ENCODE measurements around the gene CARD11.

Gene CARD11

DNA sequence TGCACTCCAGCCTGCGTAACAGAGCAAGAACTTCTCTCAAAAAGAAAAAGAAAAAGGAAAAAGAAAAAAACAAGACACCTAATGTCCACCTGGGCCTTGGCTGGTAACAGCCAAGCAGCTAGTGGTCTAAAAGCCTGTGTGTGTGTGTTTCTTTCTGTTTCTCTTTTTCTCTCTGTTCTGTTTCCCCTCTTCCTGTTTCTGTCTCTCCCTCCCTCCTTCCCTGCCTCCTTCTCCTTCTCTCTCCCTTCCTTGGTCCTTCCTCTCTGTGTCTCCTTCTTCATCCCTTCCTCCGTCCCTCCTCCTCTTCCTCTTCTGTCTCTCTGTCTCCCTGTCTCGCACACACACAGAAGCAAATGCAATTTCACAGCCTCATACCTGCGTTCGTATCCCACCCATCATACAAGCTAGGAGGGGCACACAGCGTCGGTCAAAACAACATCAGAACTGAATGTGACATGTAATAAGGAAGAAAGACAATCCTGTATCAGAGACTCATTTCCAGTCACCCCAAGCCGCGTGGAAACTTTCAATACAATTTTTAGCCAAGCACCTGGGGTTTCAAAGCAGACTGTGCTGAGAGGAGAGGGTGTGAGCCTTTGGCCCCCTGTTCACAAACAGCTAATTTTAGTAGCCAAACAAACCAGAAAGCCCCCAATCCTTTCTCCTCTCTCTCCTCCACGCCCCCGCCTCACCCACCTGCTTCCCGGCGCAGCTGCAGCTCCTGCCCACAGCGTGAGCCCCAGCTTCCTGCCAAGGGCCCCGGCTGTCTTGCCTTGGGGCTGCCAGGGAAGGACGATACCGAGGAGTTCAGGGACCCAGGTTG, 149.3 kb downstream of the CARD11 start:
- Histone ChIP-seq H3K27ac (peak overlapping the region in 9 of 11 experiments; percentile 50 to 86 (median 74); a peak in 18 of 22 replicates), H3K4me1 (peaks cover 25 to 66% (median 46%) of the 10 kb centered on the region in 10 experiments), H3K4me3 (peak overlapping the region in 9 of 10 experiments; percentile 18 to 63 (median 52); a peak in 18 of 20 replicates), H3K36me3 (no peaks in the 10 kb centered on the region), H3K4me2 (peak overlapping the region; percentile 69 to 95 (median 90)), H3K9ac (peak overlapping the region; percentile 2 to 81 (median 66); a peak in 19 of 22 replicates), H4K20me1 (no peaks in the 10 kb centered on the region), H3K9me3 (replicated peaks in 1 of 11) (peaks cover 8 to 22% (median 11%) of the 10 kb centered on the region in 11 experiments; a peak in 21 of 22 replicates), H3K27me3 (no peaks in the 10 kb centered on the region)
- no peak for TF ChIP-seq Cebpa-rat (IDR thresholded peaks at IDR 0.05)

- no peak for TF ChIP-seq Cebpa-rat (IDR thresholded peaks at IDR 0.05)
- H3K36me3 ChIP-seq: no peaks in the 10 kb centered on the region
- peaks cover 4 to 14% (median 7%) of the 10 kb centered on the region in 11 experiments; a peak in 21 of 22 replicates for H3K9me3 ChIP-seq (replicated peaks in 1 of 11)
- peak overlapping the region in 8 of 10 experiments; percentile 46 to 63 (median 52); a peak in 15 of 20 replicates for H3K4me3 ChIP-seq
- H3K9ac ChIP-seq: peak overlapping the region in 10 of 11 experiments; percentile 2 to 81 (median 68); a peak in 18 of 22 replicates
- H3K27ac ChIP-seq: peak overlapping the region in 9 of 11 experiments; percentile 50 to 86 (median 74); a peak in 17 of 22 replicates
- H3K4me2 ChIP-seq: peak overlapping the region; percentile 69 to 95 (median 90)
- H3K4me1 ChIP-seq: peaks cover 25 to 67% (median 46%) of the 10 kb centered on the region in 10 experiments
- no peaks in the 10 kb centered on the region for H3K27me3 ChIP-seq
- no peaks in the 10 kb centered on the region for H4K20me1 ChIP-seq
These were observed 150.2 kb downstream of the CARD11 start for GRCh38 chr7:2893411-2893861.

GRCh38 chr7:2892549-2892948, 151.1 kb downstream of the CARD11 start:
- Histone ChIP-seq H4K20me1 (no peaks in the 10 kb centered on the region), H3K4me1 (peaks cover 25 to 71% (median 47%) of the 10 kb centered on the region in 10 experiments), H3K4me2 (peak overlapping the region; percentile 69 to 95 (median 90); a peak in 20 of 22 replicates), H3K9me3 (replicated peaks in 1 of 11) (peaks cover 0 to 5% (median 0%) of the 10 kb centered on the region in 11 experiments; a peak in 2 of 22 replicates), H3K27me3 (no peaks in the 10 kb centered on the region), H3K4me3 (no peak overlapping the region), H3K9ac (peak overlapping the region in 4 of 11 experiments; percentile 25 to 81 (median 78); a peak in 7 of 22 replicates), H3K36me3 (no peaks in the 10 kb centered on the region), H3K27ac (peak overlapping the region in 5 of 11 experiments; percentile 65 to 86 (median 83); a peak in 8 of 22 replicates)
- TF ChIP-seq Cebpa-rat (IDR thresholded peaks at IDR 0.05): no peak

DNA sequence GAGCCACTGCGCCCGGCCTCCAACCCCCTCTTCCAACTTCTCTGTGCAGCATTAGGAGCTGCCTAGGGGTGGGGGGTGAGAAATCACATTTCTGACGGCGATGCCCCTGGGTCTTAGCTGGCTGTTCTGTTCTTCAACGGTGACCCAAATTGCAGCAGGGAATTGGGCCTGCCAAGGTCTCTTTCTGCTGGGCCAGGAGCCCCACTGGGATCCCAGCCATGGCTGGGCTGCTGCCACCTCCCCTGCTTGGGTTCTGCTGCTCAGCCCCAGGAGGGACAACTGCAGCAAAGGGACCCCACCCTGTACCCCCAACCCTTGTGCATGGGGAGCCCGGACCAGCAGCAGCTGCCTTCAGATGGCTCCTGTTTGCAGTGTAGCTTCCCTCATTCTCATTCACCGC, 155.9 kb downstream of the CARD11 start:
- Histone ChIP-seq H3K27me3 (peaks cover 0 to 9% (median 0%) of the 10 kb centered on the region in 11 experiments; a peak in 3 of 22 replicates), H3K9me3 (replicated peaks in 1 of 11) (no peaks in the 10 kb centered on the region), H3K9ac (no peak overlapping the region), H4K20me1 (peaks cover 0 to 8% (median 0%) of the 10 kb centered on the region in 11 experiments; a peak in 1 of 22 replicates), H3K4me3 (no peak overlapping the region), H3K36me3 (no peaks in the 10 kb centered on the region), H3K4me2 (no peak overlapping the region; a peak in 1 of 22 replicates), H3K27ac (no peak overlapping the region), H3K4me1 (peaks cover 4 to 57% (median 27%) of the 10 kb centered on the region in 10 experiments)
- TF ChIP-seq Cebpa-rat (IDR thresholded peaks at IDR 0.05): no peak

DNA sequence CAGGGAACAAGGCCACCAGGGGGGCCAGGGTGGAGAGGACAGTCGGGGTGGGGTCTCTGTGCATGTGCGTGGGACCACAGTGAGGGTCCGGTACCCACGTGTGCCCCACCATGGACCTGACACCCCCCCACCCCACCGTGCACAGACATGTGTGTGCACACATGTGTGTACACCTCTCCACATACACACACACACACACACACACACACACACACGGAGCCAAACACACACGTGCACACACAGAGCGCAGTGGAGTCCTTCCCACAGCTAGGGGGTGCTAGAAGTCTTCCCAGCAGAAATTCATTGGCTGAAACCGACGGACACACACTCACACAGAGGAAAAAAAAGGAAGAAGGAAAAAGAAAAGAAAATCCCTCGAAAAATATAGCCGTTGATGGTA, 156.8 kb downstream of the CARD11 start:
- H3K27ac ChIP-seq: no peak overlapping the region
- H3K9me3 ChIP-seq (replicated peaks in 1 of 11): no peaks in the 10 kb centered on the region
- peak overlapping the region in 4 of 11 experiments; percentile 18 to 25 (median 22); a peak in 2 of 22 replicates for H3K4me2 ChIP-seq
- no peak overlapping the region for H3K4me3 ChIP-seq
- peaks cover 0 to 10% (median 0%) of the 10 kb centered on the region in 11 experiments; a peak in 1 of 22 replicates for H4K20me1 ChIP-seq
- no peak overlapping the region for H3K9ac ChIP-seq
- H3K27me3 ChIP-seq: peaks cover 0 to 18% (median 0%) of the 10 kb centered on the region in 11 experiments; a peak in 4 of 22 replicates
- H3K4me1 ChIP-seq: peaks cover 0 to 57% (median 27%) of the 10 kb centered on the region in 10 experiments; a peak in 19 of 20 replicates
- no peak for TF ChIP-seq Cebpa-rat (IDR thresholded peaks at IDR 0.05)
- H3K36me3 ChIP-seq: no peaks in the 10 kb centered on the region

GRCh38 chr7:2886391-2886790, 157.3 kb downstream of the CARD11 start:
- no peaks in the 10 kb centered on the region for H3K9me3 ChIP-seq (replicated peaks in 1 of 11)
- no peak for TF ChIP-seq Cebpa-rat (IDR thresholded peaks at IDR 0.05)
- peak overlapping the region in 4 of 11 experiments; percentile 14 to 25 (median 20); a peak in 3 of 22 replicates for H3K4me2 ChIP-seq
- peaks cover 0 to 58% (median 27%) of the 10 kb centered on the region in 10 experiments; a peak in 19 of 20 replicates for H3K4me1 ChIP-seq
- H3K9ac ChIP-seq: no peak overlapping the region
- H3K4me3 ChIP-seq: no peak overlapping the region
- H3K36me3 ChIP-seq: no peaks in the 10 kb centered on the region
- H3K27me3 ChIP-seq: peaks cover 0 to 19% (median 0%) of the 10 kb centered on the region in 11 experiments; a peak in 4 of 22 replicates
- H4K20me1 ChIP-seq: peaks cover 0 to 10% (median 0%) of the 10 kb centered on the region in 11 experiments; a peak in 1 of 22 replicates
- no peak overlapping the region for H3K27ac ChIP-seq

- Histone ChIP-seq H3K4me1 (peaks cover under 1 to 63% (median 46%) of the 10 kb centered on the region in 10 experiments), H3K9me3 (replicated peaks in 1 of 11) (no peaks in the 10 kb centered on the region), H3K4me2 (peak overlapping the region in 1 of 11 experiments; percentile 77; a peak in 1 of 22 replicates), H3K4me3 (no peak overlapping the region), H3K27me3 (peaks cover 0 to 19% (median 0%) of the 10 kb centered on the region in 11 experiments; a peak in 4 of 22 replicates), H3K36me3 (no peaks in the 10 kb centered on the region), H3K9ac (no peak overlapping the region), H4K20me1 (peaks cover 0 to 19% (median 0%) of the 10 kb centered on the region in 11 experiments; a peak in 2 of 22 replicates), H3K27ac (no peak overlapping the region)
- TF ChIP-seq Cebpa-rat (IDR thresholded peaks at IDR 0.05): no peak
These were observed 159.5 kb downstream of the CARD11 start for GRCh38 chr7:2884161-2884560.

DNA sequence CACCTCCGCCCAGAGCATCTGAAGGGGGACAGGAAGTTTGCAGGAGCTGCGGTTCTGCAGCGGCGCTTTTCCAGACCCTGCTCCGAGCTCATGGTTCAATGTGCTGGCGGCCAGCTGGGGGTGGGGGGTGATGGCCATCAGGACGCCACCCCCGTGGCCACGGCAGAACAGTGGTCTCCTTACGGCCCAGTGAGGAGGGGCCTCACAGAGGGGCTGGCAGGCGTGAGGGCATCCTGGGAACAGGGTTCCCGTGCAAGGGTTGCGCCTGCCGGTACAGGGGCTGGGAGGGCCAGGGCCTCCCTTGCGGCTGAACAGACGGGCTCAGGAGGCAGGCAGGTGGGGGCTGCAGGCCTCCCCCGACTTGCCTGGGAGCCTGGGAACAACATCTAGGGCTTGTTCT, 160.6 kb downstream of the CARD11 start:
- Histone ChIP-seq H3K4me1 (peaks cover 10 to 74% (median 57%) of the 10 kb centered on the region in 10 experiments), H3K4me3 (no peak overlapping the region), H3K4me2 (peak overlapping the region in 9 of 11 experiments; percentile 36 to 77 (median 70); a peak in 18 of 22 replicates), H4K20me1 (peaks cover 0 to 19% (median 0%) of the 10 kb centered on the region in 11 experiments; a peak in 2 of 22 replicates), H3K27me3 (peaks cover 0 to 19% (median 0%) of the 10 kb centered on the region in 11 experiments; a peak in 4 of 22 replicates), H3K27ac (no peak overlapping the region), H3K9me3 (replicated peaks in 1 of 11) (no peaks in the 10 kb centered on the region), H3K9ac (peak overlapping the region in 2 of 11 experiments; percentile 5 to 11; a peak in 1 of 22 replicates), H3K36me3 (no peaks in the 10 kb centered on the region)
- no peak for TF ChIP-seq Cebpa-rat (IDR thresholded peaks at IDR 0.05)
